ENCODE measurements around the gene FIG4. TPM values are rescaled to one million over a fixed set of nuclear protein-coding genes. Genes with fewer than 3 reads are reported as not detected.

The FIG4 gene
- total and polyA plus RNA-seq, 2 donors (not counting 1 experiment from before 2014, with no cell fraction given) = 21.1 to 38.3 TPM

DNA sequence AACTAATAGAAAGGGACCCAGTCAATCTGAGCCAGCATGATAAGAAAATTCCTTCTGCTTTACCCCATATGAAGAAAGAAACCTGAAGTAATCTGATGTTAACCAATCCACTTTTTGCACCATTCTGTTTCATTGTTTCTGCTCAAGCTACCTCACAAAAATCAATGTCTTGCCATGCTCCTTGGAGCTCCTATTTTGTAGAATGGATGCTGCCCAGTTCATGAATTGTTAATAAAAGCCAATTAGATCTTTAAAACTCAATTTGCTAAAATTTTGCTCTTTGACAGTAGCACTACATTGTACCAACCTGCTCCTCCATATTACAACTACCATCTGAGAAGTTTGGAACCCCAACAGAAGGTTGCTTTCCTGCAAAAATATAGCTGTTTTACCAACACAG, 170.8 kb downstream of the FIG4 start:
- no peaks in the 10 kb centered on the region for H4K20me1 ChIP-seq (ENCODE audit: control insufficient read depth, extremely low read depth, insufficient read depth, low read length)

GRCh38 chr6:109864050-109864449, 173.0 kb downstream of the FIG4 start:
- H3K4me1 ChIP-seq (ENCODE audit: control insufficient read depth, extremely low read depth, insufficient read depth, low read length) = no peaks in the 10 kb centered on the region
- H3K9ac ChIP-seq (ENCODE audit: insufficient read depth, low read length) = no peak overlapping the region
- no peaks in the 10 kb centered on the region for H4K20me1 ChIP-seq (ENCODE audit: control insufficient read depth, extremely low read depth, insufficient read depth, low read length)
- no peaks in the 10 kb centered on the region for H3K9me3 ChIP-seq (ENCODE audit: control insufficient read depth, insufficient read depth, low read depth, low read length)
- no peak overlapping the region for H2AFZ ChIP-seq (ENCODE audit: low read length)
- no peak overlapping the region for H3K4me2 ChIP-seq (ENCODE audit: extremely low read depth, insufficient read depth, low read length)
- no peaks in the 10 kb centered on the region for H3K27me3 ChIP-seq (ENCODE audit: control insufficient read depth, insufficient read depth, low read length)
- no peak overlapping the region for H3K27ac ChIP-seq (ENCODE audit: insufficient read depth, low read length)
- no peak for TF ChIP-seq CTCF (conservative IDR thresholded peaks at IDR 0.05 in 1 of 2, IDR thresholded peaks at IDR 0.05 in 1 of 2; ENCODE audit: low read depth in 1 of 2, low read length in 2 of 2)
- TF ChIP-seq EZH2 (IDR thresholded peaks at IDR 0.05; ENCODE audit: low read length, missing control alignments) = no peak
- DNase-seq (ENCODE audit: low read depth in 2 of 2) = no peak
- no peak overlapping the region for H3K4me3 ChIP-seq (replicated peaks in 1 of 4; ENCODE audit: control extremely low read depth in 1 of 4, insufficient read depth in 1 of 4, low read depth in 3 of 4, low read length in 4 of 4)
- H3K79me2 ChIP-seq (ENCODE audit: control insufficient read depth, insufficient read depth, low read length) = no peaks in the 10 kb centered on the region
- no peaks in the 10 kb centered on the region for H3K36me3 ChIP-seq (ENCODE audit: control insufficient read depth, insufficient read depth, low read length)

More for the DNA sequence above, 170.8 kb downstream of the FIG4 start:
- no peak for TF ChIP-seq EZH2 (IDR thresholded peaks at IDR 0.05; ENCODE audit: low read length, missing control alignments)
- TF ChIP-seq CTCF (conservative IDR thresholded peaks at IDR 0.05 in 1 of 2, IDR thresholded peaks at IDR 0.05 in 1 of 2; ENCODE audit: low read depth in 1 of 2, low read length in 2 of 2) = no peak
- Histone ChIP-seq H2AFZ (ENCODE audit: low read length) (no peak overlapping the region), H3K4me2 (ENCODE audit: extremely low read depth, insufficient read depth, low read length) (no peak overlapping the region), H3K27me3 (ENCODE audit: control insufficient read depth, insufficient read depth, low read length) (no peaks in the 10 kb centered on the region), H3K4me3 (replicated peaks in 1 of 4; ENCODE audit: control extremely low read depth in 1 of 4, insufficient read depth in 1 of 4, low read depth in 3 of 4, low read length in 4 of 4) (no peak overlapping the region), H3K9ac (ENCODE audit: insufficient read depth, low read length) (no peak overlapping the region), H3K79me2 (ENCODE audit: control insufficient read depth, insufficient read depth, low read length) (no peaks in the 10 kb centered on the region), H3K4me1 (ENCODE audit: control insufficient read depth, extremely low read depth, insufficient read depth, low read length) (no peaks in the 10 kb centered on the region), H3K27ac (ENCODE audit: insufficient read depth, low read length) (no peak overlapping the region), H3K9me3 (ENCODE audit: control insufficient read depth, insufficient read depth, low read depth, low read length) (no peaks in the 10 kb centered on the region), H3K36me3 (ENCODE audit: control insufficient read depth, insufficient read depth, low read length) (no peaks in the 10 kb centered on the region)
- DNase-seq (ENCODE audit: low read depth in 2 of 2) = no peak

GRCh38 chr6:109865968-109866367, 174.9 kb downstream of the FIG4 start:
- Histone ChIP-seq H3K79me2 (ENCODE audit: control insufficient read depth, insufficient read depth, low read length) (no peaks in the 10 kb centered on the region), H3K4me2 (ENCODE audit: extremely low read depth, insufficient read depth, low read length) (no peak overlapping the region), H4K20me1 (ENCODE audit: control insufficient read depth, extremely low read depth, insufficient read depth, low read length) (no peaks in the 10 kb centered on the region), H2AFZ (ENCODE audit: low read length) (no peak overlapping the region), H3K4me1 (ENCODE audit: control insufficient read depth, extremely low read depth, insufficient read depth, low read length) (no peaks in the 10 kb centered on the region), H3K36me3 (ENCODE audit: control insufficient read depth, insufficient read depth, low read length) (no peaks in the 10 kb centered on the region), H3K4me3 (replicated peaks in 1 of 4; ENCODE audit: control extremely low read depth in 1 of 4, insufficient read depth in 1 of 4, low read depth in 3 of 4, low read length in 4 of 4) (no peak overlapping the region), H3K27ac (ENCODE audit: insufficient read depth, low read length) (no peak overlapping the region), H3K9ac (ENCODE audit: insufficient read depth, low read length) (no peak overlapping the region), H3K27me3 (ENCODE audit: control insufficient read depth, insufficient read depth, low read length) (no peaks in the 10 kb centered on the region), H3K9me3 (ENCODE audit: control insufficient read depth, insufficient read depth, low read depth, low read length) (no peaks in the 10 kb centered on the region)
- no peak for TF ChIP-seq EZH2 (IDR thresholded peaks at IDR 0.05; ENCODE audit: low read length, missing control alignments)
- no peak for TF ChIP-seq CTCF (conservative IDR thresholded peaks at IDR 0.05 in 1 of 2, IDR thresholded peaks at IDR 0.05 in 1 of 2; ENCODE audit: low read depth in 1 of 2, low read length in 2 of 2)
- DNase-seq (ENCODE audit: low read depth in 2 of 2) = no peak
